Liver (tissue), 9 donors: Measurements from ENCODE around the gene TOP2A. TPM values are rescaled to one million over a fixed set of nuclear protein-coding genes. Genes with fewer than 3 reads are reported as not detected.
A peak's percentile ranks its signal among the peaks of the same experiment; 100 is the strongest.

Experiments used
- DNase-seq: peaks from one replicate; pipeline ENCODE4 v3.0.0-alpha.2; 2017; ENCODE audit warnings: low spot score
- H3K27ac ChIP-seq, 2 donors: one replicate each; pipeline ENCODE4 v1.7.0; 2013; ENCODE audit warnings: inconsistent platforms in 2 of 2, low read length in 2 of 2, control low read depth in 1 of 2, low read depth in 1 of 2, mild to moderate bottlenecking in 1 of 2
- H3K27me3 ChIP-seq, 4 donors: one replicate each; pipeline versions ENCODE4 v1.6.1 to v1.7.0; 2013; ENCODE audit warnings: low read length in 3 of 4, inconsistent platforms in 1 of 4, mild to moderate bottlenecking in 1 of 4, moderate library complexity in 1 of 4; ENCODE audit not compliant: control insufficient read depth in 4 of 4, insufficient read depth in 4 of 4
- H3K36me3 ChIP-seq, 4 donors: one replicate each; pipeline versions ENCODE4 v1.6.1 to v1.7.0; 2013; ENCODE audit warnings: low read length in 3 of 4, mild to moderate bottlenecking in 3 of 4, low read depth in 1 of 4, moderate library complexity in 1 of 4; ENCODE audit not compliant: control insufficient read depth in 4 of 4, insufficient read depth in 3 of 4
- H3K4me1 ChIP-seq, 4 donors: one replicate each; pipeline versions ENCODE4 v1.6.1 to v1.7.0; 2013; ENCODE audit warnings: low read length in 3 of 4, mild to moderate bottlenecking in 3 of 4, moderate library complexity in 1 of 4; ENCODE audit not compliant: control insufficient read depth in 4 of 4, insufficient read depth in 4 of 4
- H3K4me3 ChIP-seq, 3 donors: one replicate each; pipeline versions ENCODE4 v1.6.1 to v1.7.0; 2013; ENCODE audit warnings: low read length in 3 of 3, control low read depth in 1 of 3, low read depth in 1 of 3, mild to moderate bottlenecking in 1 of 3
- H3K9ac ChIP-seq, 2 donors: one replicate each; pipeline ENCODE4 v1.7.0; 2013; ENCODE audit warnings: low read length in 2 of 2, mild to moderate bottlenecking in 2 of 2, moderate library complexity in 2 of 2, control low read depth in 1 of 2, low read depth in 1 of 2
- H3K9me3 ChIP-seq, 4 donors: one replicate each; pipeline versions ENCODE4 v1.6.1 to v1.7.0; 2013; ENCODE audit warnings: low read length in 3 of 4; ENCODE audit not compliant: control insufficient read depth in 4 of 4
- EGR1 ChIP-seq, 2 donors: IDR thresholded peaks; 2 replicates each; pipeline ENCODE4 v1.6.1; 2016 to 2018; ENCODE audit warnings: antibody characterized with exemption in 2 of 2, low read depth in 2 of 2
- FOXA1 ChIP-seq: IDR thresholded peaks from 2 replicates; pipeline ENCODE4 v1.6.1; 2016; ENCODE audit warnings: antibody characterized with exemption
- FOXA2 ChIP-seq: IDR thresholded peaks from 2 replicates; pipeline ENCODE4 v1.6.1; 2016; ENCODE audit warnings: antibody characterized with exemption
- GABPA ChIP-seq, 2 donors: IDR thresholded peaks in 1 of 2; conservative IDR thresholded peaks in 1 of 2; 2 replicates each; pipeline ENCODE4 v1.6.1; 2016; ENCODE audit warnings: antibody characterized with exemption in 2 of 2, mild to moderate bottlenecking in 1 of 2, moderate library complexity in 1 of 2
- HNF4A ChIP-seq, 2 donors: conservative IDR thresholded peaks; 2 replicates each; pipeline ENCODE4 v1.6.1; 2016; ENCODE audit warnings: antibody characterized with exemption in 2 of 2, mild to moderate bottlenecking in 2 of 2
- HNF4G ChIP-seq: IDR thresholded peaks from 2 replicates; pipeline ENCODE4 v1.6.1; 2016; ENCODE audit warnings: antibody characterized with exemption
- JUND ChIP-seq, 2 donors: IDR thresholded peaks; 2 replicates each; pipeline ENCODE4 v1.6.1; 2016; ENCODE audit warnings: antibody characterized with exemption in 2 of 2
- NR2F2 ChIP-seq: IDR thresholded peaks from 2 replicates; pipeline ENCODE4 v1.6.1; 2016; ENCODE audit warnings: antibody characterized with exemption
- RAD21 ChIP-seq, 2 donors: IDR thresholded peaks; 2 replicates each; pipeline ENCODE4 v1.6.1; 2016; ENCODE audit warnings: antibody characterized with exemption in 2 of 2, mild to moderate bottlenecking in 2 of 2
- RXRA ChIP-seq, 2 donors: IDR thresholded peaks; 2 replicates each; pipeline ENCODE4 v1.6.1; 2017 to 2018; ENCODE audit warnings: antibody characterized with exemption in 2 of 2, mild to moderate bottlenecking in 1 of 2
- SP1 ChIP-seq: IDR thresholded peaks from 2 replicates; pipeline ENCODE4 v1.6.1; 2018; ENCODE audit warnings: antibody characterized with exemption, mild to moderate bottlenecking
- TAF1 ChIP-seq: conservative IDR thresholded peaks from 2 replicates; pipeline ENCODE4 v1.6.1; 2016; ENCODE audit warnings: antibody characterized with exemption, mild to moderate bottlenecking
- YY1 ChIP-seq: IDR thresholded peaks from 2 replicates; pipeline ENCODE4 v1.6.1; 2016; ENCODE audit warnings: antibody characterized with exemption, mild to moderate bottlenecking
- WGBS: extraction: QIAGEN DNeasy Blood & Tissue Kit; methylation state at CpG from one replicate; pipeline ENCODE4 v1.1.7; 2013; 5-methylcytosine and 5-hydroxymethylcytosine counted together
- polyA plus RNA-seq, 2 donors: library from polyadenylated mRNA; stranded (reverse) in 1 of 2; unstranded in 1 of 2; fragments of 200-250 nt in 1 of 2; fragments of >200 nt in 1 of 2; fragmentation: Nextera tagmentation in 1 of 2; extraction: Ambion mirVana in 1 of 2; gene quantifications; one replicate each; pipeline versions ENCODE4 v1.2.1 to v1.2.3, GENCODE V29; 2013 to 2015
- total RNA-seq, 2 donors: library from RNA; depleted of rRNA; stranded (reverse); fragments of >200 nt; gene quantifications; one replicate each; pipeline ENCODE4 v1.2.3, GENCODE V29; 2014
- TF ChIP-seq, protein P1 (sequence below): IDR thresholded peaks from 2 replicates; pipeline ENCODE4 v1.6.1; 2016; ENCODE audit warnings: antibody characterized with exemption
- TF ChIP-seq, protein P2 (sequence below): fragments of 150-350 bp; IDR thresholded peaks from 2 replicates; pipeline ENCODE4 v1.5.1; 2017; ENCODE audit warnings: improper control_type of control experiment, low read depth, low read length; ENCODE audit not compliant: missing input control
- TF ChIP-seq, protein P3 (sequence below): IDR thresholded peaks from 2 replicates; pipeline ENCODE4 v1.6.1; 2016; ENCODE audit warnings: antibody characterized with exemption
- TF ChIP-seq, protein P4 (sequence below): IDR thresholded peaks from 2 replicates; pipeline ENCODE4 v1.6.1; 2016; ENCODE audit warnings: antibody characterized with exemption
- TF ChIP-seq, protein P5 (sequence below): IDR thresholded peaks from 2 replicates; pipeline ENCODE4 v1.6.1; 2016; ENCODE audit warnings: antibody characterized with exemption, mild to moderate bottlenecking
- donor health status: healthy.
- donor health status: healthy.
- donor health status: healthy.
- donor health status: healthy.
- donor health status: healthy.

The TOP2A gene
- total and polyA plus RNA-seq, 4 donors, result 0.08 to 102 (median 3.6) TPM

DNA sequence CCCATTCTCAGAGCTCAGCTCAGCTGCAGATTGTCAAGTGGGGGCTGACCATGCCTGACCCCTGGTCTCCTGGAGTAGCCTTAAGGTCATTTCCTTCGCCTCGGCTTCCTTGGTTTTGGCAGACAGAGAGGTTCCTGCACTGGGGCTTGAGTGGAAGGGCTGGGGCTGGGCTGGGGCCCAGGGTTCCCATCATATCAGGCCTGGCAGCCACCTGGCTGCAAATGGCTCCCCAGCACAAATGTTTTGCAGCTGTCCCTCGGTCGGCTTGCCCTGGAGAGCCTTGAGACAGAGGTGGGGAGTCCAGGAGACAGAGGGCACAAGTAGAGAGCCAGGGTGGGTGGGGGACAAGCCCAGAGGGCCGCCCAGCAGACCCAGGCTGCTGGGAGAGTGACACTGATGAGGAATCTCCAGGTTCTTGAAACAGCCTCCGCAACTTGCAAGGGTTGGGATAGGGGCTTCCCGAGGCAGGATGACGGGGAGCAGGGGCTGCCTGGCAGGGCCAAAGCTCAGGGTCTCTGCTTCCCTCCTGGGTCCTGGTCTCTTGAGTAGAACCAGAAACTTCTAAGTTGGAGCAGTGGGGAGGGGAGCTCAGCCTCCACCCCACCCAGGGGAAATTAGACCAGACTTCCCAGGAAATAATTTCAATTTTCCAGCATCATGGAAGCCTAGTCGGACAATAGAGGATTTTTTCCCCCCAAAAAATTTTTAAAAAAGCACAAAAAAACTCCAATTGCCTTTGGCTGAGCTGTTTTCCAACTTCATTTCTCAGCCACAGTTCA lies 44.8 kb upstream of the TOP2A start:
- TF ChIP-seq NR2F2 (peak; percentile 84), SP1 (no peak), YY1 (no peak), FOXA1 (no peak), GABPA (IDR thresholded peaks at IDR 0.05 in 1 of 2, conservative IDR thresholded peaks at IDR 0.05 in 1 of 2) (no peak), RAD21 (IDR thresholded peaks at IDR 0.05) (no peak), EGR1 (IDR thresholded peaks at IDR 0.05; ENCODE audit: low read depth in 2 of 2) (peak in 1 of 2 donors; percentile 63), TAF1 (no peak), RXRA (IDR thresholded peaks at IDR 0.05) (peak; percentile 51 to 71), FOXA2 (no peak), JUND (IDR thresholded peaks at IDR 0.05) (peak in 1 of 2 donors; percentile 41), HNF4G (peak; percentile 18), HNF4A (conservative IDR thresholded peaks at IDR 0.05) (no peak)
- TF ChIP-seq, protein P1, sequence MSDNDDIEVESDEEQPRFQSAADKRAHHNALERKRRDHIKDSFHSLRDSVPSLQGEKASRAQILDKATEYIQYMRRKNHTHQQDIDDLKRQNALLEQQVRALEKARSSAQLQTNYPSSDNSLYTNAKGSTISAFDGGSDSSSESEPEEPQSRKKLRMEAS, result no peak
- TF ChIP-seq, protein P2, sequence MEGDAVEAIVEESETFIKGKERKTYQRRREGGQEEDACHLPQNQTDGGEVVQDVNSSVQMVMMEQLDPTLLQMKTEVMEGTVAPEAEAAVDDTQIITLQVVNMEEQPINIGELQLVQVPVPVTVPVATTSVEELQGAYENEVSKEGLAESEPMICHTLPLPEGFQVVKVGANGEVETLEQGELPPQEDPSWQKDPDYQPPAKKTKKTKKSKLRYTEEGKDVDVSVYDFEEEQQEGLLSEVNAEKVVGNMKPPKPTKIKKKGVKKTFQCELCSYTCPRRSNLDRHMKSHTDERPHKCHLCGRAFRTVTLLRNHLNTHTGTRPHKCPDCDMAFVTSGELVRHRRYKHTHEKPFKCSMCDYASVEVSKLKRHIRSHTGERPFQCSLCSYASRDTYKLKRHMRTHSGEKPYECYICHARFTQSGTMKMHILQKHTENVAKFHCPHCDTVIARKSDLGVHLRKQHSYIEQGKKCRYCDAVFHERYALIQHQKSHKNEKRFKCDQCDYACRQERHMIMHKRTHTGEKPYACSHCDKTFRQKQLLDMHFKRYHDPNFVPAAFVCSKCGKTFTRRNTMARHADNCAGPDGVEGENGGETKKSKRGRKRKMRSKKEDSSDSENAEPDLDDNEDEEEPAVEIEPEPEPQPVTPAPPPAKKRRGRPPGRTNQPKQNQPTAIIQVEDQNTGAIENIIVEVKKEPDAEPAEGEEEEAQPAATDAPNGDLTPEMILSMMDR, result no peak
- TF ChIP-seq, protein P3, sequence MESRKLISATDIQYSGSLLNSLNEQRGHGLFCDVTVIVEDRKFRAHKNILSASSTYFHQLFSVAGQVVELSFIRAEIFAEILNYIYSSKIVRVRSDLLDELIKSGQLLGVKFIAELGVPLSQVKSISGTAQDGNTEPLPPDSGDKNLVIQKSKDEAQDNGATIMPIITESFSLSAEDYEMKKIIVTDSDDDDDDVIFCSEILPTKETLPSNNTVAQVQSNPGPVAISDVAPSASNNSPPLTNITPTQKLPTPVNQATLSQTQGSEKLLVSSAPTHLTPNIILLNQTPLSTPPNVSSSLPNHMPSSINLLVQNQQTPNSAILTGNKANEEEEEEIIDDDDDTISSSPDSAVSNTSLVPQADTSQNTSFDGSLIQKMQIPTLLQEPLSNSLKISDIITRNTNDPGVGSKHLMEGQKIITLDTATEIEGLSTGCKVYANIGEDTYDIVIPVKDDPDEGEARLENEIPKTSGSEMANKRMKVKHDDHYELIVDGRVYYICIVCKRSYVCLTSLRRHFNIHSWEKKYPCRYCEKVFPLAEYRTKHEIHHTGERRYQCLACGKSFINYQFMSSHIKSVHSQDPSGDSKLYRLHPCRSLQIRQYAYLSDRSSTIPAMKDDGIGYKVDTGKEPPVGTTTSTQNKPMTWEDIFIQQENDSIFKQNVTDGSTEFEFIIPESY, result no peak
- TF ChIP-seq, protein P4, sequence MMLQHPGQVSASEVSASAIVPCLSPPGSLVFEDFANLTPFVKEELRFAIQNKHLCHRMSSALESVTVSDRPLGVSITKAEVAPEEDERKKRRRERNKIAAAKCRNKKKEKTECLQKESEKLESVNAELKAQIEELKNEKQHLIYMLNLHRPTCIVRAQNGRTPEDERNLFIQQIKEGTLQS, result no peak
- TF ChIP-seq, protein P5, sequence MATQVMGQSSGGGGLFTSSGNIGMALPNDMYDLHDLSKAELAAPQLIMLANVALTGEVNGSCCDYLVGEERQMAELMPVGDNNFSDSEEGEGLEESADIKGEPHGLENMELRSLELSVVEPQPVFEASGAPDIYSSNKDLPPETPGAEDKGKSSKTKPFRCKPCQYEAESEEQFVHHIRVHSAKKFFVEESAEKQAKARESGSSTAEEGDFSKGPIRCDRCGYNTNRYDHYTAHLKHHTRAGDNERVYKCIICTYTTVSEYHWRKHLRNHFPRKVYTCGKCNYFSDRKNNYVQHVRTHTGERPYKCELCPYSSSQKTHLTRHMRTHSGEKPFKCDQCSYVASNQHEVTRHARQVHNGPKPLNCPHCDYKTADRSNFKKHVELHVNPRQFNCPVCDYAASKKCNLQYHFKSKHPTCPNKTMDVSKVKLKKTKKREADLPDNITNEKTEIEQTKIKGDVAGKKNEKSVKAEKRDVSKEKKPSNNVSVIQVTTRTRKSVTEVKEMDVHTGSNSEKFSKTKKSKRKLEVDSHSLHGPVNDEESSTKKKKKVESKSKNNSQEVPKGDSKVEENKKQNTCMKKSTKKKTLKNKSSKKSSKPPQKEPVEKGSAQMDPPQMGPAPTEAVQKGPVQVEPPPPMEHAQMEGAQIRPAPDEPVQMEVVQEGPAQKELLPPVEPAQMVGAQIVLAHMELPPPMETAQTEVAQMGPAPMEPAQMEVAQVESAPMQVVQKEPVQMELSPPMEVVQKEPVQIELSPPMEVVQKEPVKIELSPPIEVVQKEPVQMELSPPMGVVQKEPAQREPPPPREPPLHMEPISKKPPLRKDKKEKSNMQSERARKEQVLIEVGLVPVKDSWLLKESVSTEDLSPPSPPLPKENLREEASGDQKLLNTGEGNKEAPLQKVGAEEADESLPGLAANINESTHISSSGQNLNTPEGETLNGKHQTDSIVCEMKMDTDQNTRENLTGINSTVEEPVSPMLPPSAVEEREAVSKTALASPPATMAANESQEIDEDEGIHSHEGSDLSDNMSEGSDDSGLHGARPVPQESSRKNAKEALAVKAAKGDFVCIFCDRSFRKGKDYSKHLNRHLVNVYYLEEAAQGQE, result no peak
- H3K4me1 ChIP-seq, result peaks cover 0 to 53% (median 48%) of the 10 kb centered on the region in 4 donors
- 41% methylated on average over 9 of the region's 9 CpGs for WGBS

More for the DNA sequence above, 44.8 kb upstream of the TOP2A start:
- no peak for DNase-seq
- H3K27ac ChIP-seq, result peak overlapping the region; percentile 57 to 60
- H3K9ac ChIP-seq, result no peak overlapping the region
- H3K27me3 ChIP-seq, result no peaks in the 10 kb centered on the region
- H3K9me3 ChIP-seq, result no peaks in the 10 kb centered on the region
- peaks cover 2 to 5% (median 4%) of the 10 kb centered on the region in 4 donors for H3K36me3 ChIP-seq
- H3K4me3 ChIP-seq, result no peak overlapping the region
